OCI-LY7 (cell line): ENCODE data around the gene TRPM2.

Source experiments
- CTCF ChIP-seq: fragments of 200-600 bp; sonication (generic); conservative IDR thresholded peaks from 2 replicates; pipeline ENCODE4 v1.5.1; 2014; ENCODE audit warnings: mild to moderate bottlenecking, antibody characterized with exemption, low read length, moderate library complexity, mixed read lengths
- EZH2phosphoT487 ChIP-seq: fragments of 200-600 bp; sonication (generic); IDR thresholded peaks from 2 replicates; pipeline ENCODE4 v1.6.1; 2018; ENCODE audit warnings: low read depth, borderline replicate concordance, mild to moderate bottlenecking, mixed run types, antibody characterized with exemption, low read length, moderate library complexity, mixed read lengths

GRCh38 chr21:44439211-44439600 lies 85.8 kb downstream of the TRPM2 start:
- TF ChIP-seq EZH2phosphoT487 (no peak), CTCF (no peak)
